Hypothalamus (tissue), 51 donors: ENCODE measurements around the gene KIAA1210.
A peak's percentile ranks its signal among the peaks of the same experiment; 100 is the strongest.

Experiments
- DNase-seq, 51 donors: peaks; one replicate each; lab custom pipeline; 2025; lab: John Stamatoyannopoulos, UW

KIAA1210 gene

DNA sequence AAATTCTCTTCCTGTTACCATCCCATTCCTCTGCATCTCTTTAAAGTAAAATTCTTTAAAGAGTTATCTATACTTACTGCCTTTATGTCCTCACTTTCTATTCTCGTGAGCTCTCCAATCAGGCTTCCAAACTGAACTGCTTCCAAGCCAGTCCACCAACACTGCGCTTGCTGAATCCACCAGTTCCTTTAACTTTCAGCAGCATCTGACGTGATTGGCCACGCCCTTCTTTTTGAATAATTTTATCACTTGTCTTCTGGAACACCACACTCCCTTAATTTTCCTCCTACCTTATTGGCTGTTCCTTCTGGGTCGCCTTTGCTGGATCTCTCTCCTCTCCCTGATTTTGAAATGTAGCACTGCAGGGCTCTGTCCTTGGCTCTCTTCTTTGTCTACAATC, at the start of gene KIAA1210:
KIAA1210 (minus strand) TSS at position 163 of the 400 bp plus-strand sequence. CDS start 4,170 bp downstream, outside the sequence.
- no peak for DNase-seq

GRCh38 chrX:119177278-119177677, 49.7 kb upstream of the KIAA1210 start:
- DNase-seq, result peak in 2 of 51 donors; percentile 0 to 7

GRCh38 chrX:119174900-119175299, 47.3 kb upstream of the KIAA1210 start:
- DNase-seq, result no peak

DNA sequence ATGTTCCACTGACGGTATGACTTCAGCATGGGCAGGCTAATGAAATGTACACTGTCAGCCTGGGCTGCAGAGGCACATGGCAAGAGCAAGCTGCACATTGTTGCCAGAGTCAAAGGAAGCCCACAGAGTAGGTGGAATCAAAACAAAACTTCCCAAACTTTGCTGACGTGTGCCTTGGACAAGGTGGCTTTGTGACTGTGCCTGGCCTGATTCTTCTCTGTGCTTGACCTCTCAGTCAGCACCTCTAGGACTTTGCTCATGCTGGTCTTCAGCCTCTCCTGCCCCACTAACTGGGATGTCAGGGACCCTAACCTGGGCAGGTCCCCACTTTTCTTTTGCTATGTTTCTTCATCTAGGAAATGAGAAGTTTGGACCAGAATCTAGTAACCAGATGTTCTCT, 40.5 kb upstream of the KIAA1210 start:
- DNase-seq, result no peak

GRCh38 chrX:119158226-119158625, 30.6 kb upstream of the KIAA1210 start:
- DNase-seq, result no peak

GRCh38 chrX:119156241-119156640, 28.6 kb upstream of the KIAA1210 start:
- no peak for DNase-seq

- no peak for DNase-seq
These were observed 27.9 kb upstream of the KIAA1210 start for GRCh38 chrX:119155416-119156035.

DNA sequence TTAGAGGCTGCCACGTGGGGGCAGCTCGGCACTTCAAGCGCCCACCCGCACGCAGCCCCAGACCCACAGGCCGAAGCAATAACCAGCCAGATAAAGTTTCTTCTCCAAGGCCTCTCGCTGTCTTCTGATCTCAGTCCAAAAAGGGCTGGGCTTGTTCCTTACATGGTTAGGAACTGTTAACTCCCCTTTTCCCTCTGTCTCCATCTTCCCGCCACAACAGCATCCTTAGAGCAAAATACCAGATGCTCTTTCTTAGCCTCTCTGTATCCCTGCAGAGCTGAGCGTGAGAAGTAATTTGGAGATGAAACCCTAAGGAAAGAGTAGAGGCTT, 23.4 kb upstream of the KIAA1210 start:
- DNase-seq, result no peak

- peak in 1 of 51 donors; percentile 0 for DNase-seq
These were observed 22.8 kb upstream of the KIAA1210 start for GRCh38 chrX:119150163-119151050.

DNA sequence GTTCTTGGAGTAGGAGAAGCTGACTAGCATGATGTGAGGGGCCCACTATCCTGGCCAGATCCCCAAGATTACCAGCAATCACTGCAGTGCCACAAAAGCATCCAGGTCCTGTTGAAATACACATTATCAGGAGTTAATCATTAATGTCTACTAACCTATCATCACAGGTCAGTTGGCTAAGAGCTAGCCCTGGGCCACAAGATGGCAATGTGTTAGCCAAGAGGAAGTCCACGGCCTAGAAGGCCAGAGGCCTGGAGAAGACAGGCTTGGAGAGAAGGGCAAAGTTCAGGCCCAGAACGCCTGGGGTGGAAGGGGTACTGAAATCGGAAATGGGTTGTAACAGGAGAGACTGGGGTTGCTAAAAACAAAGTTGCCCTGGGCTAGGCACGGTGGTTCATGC, 19.9 kb upstream of the KIAA1210 start:
- DNase-seq, result no peak

DNA sequence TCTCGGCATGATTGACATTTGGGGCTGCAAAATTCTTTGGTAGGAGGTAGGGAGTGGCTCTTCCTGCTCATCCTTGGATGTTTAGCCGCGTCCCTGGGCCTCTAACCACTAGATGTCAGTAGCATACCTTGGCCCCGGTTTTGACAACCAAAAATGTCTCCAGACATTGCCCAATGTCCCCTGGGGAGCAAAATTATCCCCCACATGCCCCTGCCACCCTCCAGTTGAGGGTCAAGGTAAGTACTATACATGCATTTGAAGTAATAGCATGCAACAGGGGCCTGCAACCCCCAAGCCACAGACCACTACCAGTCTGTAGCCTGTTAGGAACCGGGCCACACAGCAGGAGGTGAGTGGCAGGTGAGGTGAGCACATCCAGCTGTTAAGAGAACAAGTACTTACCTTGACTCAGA, 17.6 kb upstream of the KIAA1210 start:
- DNase-seq, result peak in 5 of 51 donors; percentile 0 to 3 (median 0)

GRCh38 chrX:119134466-119134865, 6.9 kb upstream of the KIAA1210 start:
- no peak for DNase-seq

- no peak for DNase-seq
These were observed 5.3 kb upstream of the KIAA1210 start for GRCh38 chrX:119132961-119133360.

- no peak for DNase-seq
These were observed 4.7 kb upstream of the KIAA1210 start for GRCh38 chrX:119132316-119132715.

GRCh38 chrX:119130911-119131310, 3.3 kb upstream of the KIAA1210 start:
- DNase-seq, result no peak

- DNase-seq, result no peak
These were observed 6.3 kb downstream of the KIAA1210 start for GRCh38 chrX:119121341-119121740.

- peak in 29 of 51 donors; percentile 0 to 33 (median 2) for DNase-seq
These were observed 8.7 kb downstream of the KIAA1210 start for GRCh38 chrX:119118780-119119395.

DNA sequence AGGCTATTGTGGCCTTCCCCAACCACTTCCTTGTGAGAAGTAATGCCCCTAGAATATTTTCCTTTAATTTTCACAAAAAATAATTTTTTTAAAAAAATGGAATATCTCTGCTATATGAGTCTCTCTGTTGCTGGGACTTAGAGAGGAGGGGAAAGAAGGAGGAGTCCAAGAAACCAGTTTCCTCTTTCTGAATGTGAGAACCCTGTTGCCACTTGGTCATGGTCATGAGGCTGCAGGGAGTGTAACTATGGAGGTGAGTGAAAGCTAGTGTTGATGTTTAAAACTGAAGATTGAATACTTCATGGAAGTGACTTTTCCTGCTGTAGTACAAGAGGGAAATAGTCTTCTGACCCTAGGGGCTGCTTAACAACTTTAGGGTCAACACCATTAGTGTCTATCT, 20.4 kb downstream of the KIAA1210 start:
- DNase-seq, result no peak

GRCh38 chrX:119105826-119106225, 21.8 kb downstream of the KIAA1210 start:
- DNase-seq, result no peak

DNA sequence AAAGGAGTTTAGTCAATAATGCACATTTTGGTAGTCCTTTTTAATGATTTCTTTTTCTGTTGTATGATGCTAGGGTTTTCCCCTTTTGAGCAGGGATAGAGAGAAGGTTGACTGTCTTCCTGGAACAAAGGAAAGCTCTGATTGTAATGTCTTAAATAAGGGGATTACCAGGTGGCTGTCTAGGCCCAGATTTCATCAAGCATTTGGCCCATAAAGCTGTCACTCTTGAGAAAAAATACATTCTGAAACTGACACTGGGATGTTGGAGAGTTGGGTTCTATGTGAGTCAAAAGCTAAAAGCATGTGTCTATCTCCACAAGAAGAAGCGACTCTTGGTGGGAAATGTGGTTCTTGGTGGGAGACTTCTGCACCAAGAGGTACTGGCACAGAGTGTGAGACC, 26.4 kb downstream of the KIAA1210 start:
- DNase-seq, result no peak

DNA sequence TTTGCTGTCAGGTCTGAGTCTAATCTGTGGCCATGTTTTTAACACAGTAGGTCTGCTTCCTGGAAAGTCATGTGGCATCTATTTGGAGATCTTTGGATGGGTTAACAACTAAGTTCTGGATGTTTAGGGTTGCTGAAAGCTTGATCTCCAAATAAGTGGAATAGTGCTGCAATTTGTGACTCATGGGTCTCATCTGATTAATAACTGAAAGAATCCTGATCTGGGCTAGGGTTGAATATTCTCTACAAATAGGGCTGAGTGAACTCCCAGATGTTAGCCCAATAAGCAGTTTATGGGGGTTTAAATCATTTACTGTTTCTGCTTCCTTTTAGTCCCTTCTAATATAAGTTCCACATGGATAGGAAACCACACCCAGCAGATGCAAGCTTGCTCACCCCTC, 31.7 kb downstream of the KIAA1210 start:
- DNase-seq, result no peak

DNA sequence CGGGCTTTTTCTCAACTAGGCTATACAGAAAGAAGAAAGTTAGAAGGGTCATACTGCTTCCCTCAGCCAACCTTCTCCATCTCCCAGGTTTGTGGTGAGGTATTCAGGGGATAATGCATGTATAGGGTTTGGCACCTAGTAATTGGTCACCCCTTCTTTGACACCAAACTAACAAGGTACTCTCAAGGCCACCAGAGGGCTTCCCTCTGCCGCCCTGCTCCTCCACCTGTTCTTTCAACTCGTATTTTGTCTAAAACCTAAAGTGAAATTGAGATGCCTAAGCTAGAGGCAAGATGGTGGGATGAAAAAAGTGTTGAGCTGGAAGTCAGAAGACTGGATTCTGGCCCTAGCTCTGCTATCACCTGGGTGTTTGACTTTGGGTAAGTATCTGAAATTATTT, 32.8 kb downstream of the KIAA1210 start:
- DNase-seq, result no peak
